ENCODE results near the gene BMPER. TPM values are rescaled to one million over a fixed set of nuclear protein-coding genes. Genes with fewer than 3 reads are reported as not detected.

The BMPER gene
- total RNA-seq, 2 experiments from 2014 or later = not detected

- Mint-ChIP-seq H3K4me3 (no peak overlapping the region), H3K27me3 (no peaks in the 10 kb centered on the region), H3K27ac (no peak overlapping the region), H3K36me3 (ENCODE audit: low read depth) (no peaks in the 10 kb centered on the region), H3K9me3 (peaks cover 4% of the 10 kb centered on the region), H3K4me1 (ENCODE audit: low read depth) (no peaks in the 10 kb centered on the region)
- Histone ChIP-seq H3K9me3 (ENCODE audit: control insufficient read depth in 1 of 2, insufficient read depth in 1 of 2, low read length in 2 of 2) (peaks cover 0 to 4% of the 10 kb centered on the region in 2 experiments), H3K36me3 (ENCODE audit: insufficient read depth, low read length) (no peaks in the 10 kb centered on the region), H3K4me1 (ENCODE audit: insufficient read depth, low read length) (no peaks in the 10 kb centered on the region), H3K4me3 (ENCODE audit: low read length) (no peak overlapping the region), H3K27ac (ENCODE audit: low read depth in 1 of 2, low read length in 2 of 2) (no peak overlapping the region), H3K27me3 (ENCODE audit: control insufficient read depth in 1 of 2, insufficient read depth in 2 of 2, low read length in 2 of 2) (no peaks in the 10 kb centered on the region)
- intact Hi-C loops (cut with DNase I, micrococcal nuclease) = no loop called here
- ChIA-PET CTCF (no interaction called here), POLR2A (no interaction called here)
- DNase-seq (no peak), ATAC-seq (ENCODE audit: poor library complexity) (no peak)
- TF ChIP-seq CTCF (IDR thresholded peaks at IDR 0.05) = no peak
These were observed 199.7 kb downstream of the BMPER start for GRCh38 chr7:34104992-34105391.

GRCh38 chr7:34107276-34107675 is 201.9 kb downstream of the BMPER start:
- no peak for DNase-seq
- Histone ChIP-seq H3K27ac (ENCODE audit: low read depth in 1 of 2, low read length in 2 of 2) (no peak overlapping the region), H3K9me3 (ENCODE audit: control insufficient read depth in 1 of 2, insufficient read depth in 1 of 2, low read length in 2 of 2) (no peaks in the 10 kb centered on the region), H3K4me1 (ENCODE audit: insufficient read depth, low read length) (no peaks in the 10 kb centered on the region), H3K36me3 (ENCODE audit: insufficient read depth, low read length) (no peaks in the 10 kb centered on the region), H3K27me3 (ENCODE audit: control insufficient read depth in 1 of 2, insufficient read depth in 2 of 2, low read length in 2 of 2) (no peaks in the 10 kb centered on the region), H3K4me3 (ENCODE audit: low read length) (no peak overlapping the region)
- no peak for TF ChIP-seq CTCF (IDR thresholded peaks at IDR 0.05)
- ChIA-PET POLR2A (no interaction called here), CTCF (no interaction called here)
- ATAC-seq (ENCODE audit: poor library complexity) = no peak
- Mint-ChIP-seq H3K36me3 (ENCODE audit: low read depth) (no peaks in the 10 kb centered on the region), H3K4me1 (ENCODE audit: low read depth) (no peaks in the 10 kb centered on the region), H3K4me3 (no peak overlapping the region), H3K9me3 (peaks cover 4% of the 10 kb centered on the region), H3K27me3 (no peaks in the 10 kb centered on the region), H3K27ac (no peak overlapping the region)
- intact Hi-C loops (cut with DNase I, micrococcal nuclease) = no loop called here

- Histone ChIP-seq H3K9me3 (ENCODE audit: control insufficient read depth in 1 of 2, insufficient read depth in 1 of 2, low read length in 2 of 2) (no peaks in the 10 kb centered on the region), H3K27ac (ENCODE audit: low read depth in 1 of 2, low read length in 2 of 2) (no peak overlapping the region), H3K4me1 (ENCODE audit: insufficient read depth, low read length) (no peaks in the 10 kb centered on the region), H3K4me3 (ENCODE audit: low read length) (no peak overlapping the region), H3K36me3 (ENCODE audit: insufficient read depth, low read length) (no peaks in the 10 kb centered on the region), H3K27me3 (ENCODE audit: control insufficient read depth in 1 of 2, insufficient read depth in 2 of 2, low read length in 2 of 2) (no peaks in the 10 kb centered on the region)
- Mint-ChIP-seq H3K36me3 (ENCODE audit: low read depth) (no peaks in the 10 kb centered on the region), H3K4me3 (no peak overlapping the region), H3K4me1 (ENCODE audit: low read depth) (no peaks in the 10 kb centered on the region), H3K27ac (no peak overlapping the region), H3K9me3 (peaks cover 4% of the 10 kb centered on the region), H3K27me3 (no peaks in the 10 kb centered on the region)
- ATAC-seq (ENCODE audit: poor library complexity) = no peak
- intact Hi-C loops (cut with DNase I, micrococcal nuclease) = no loop called here
- POLR2A ChIA-PET = no interaction called here
- TF ChIP-seq CTCF (IDR thresholded peaks at IDR 0.05) = no peak
- DNase-seq = no peak
- CTCF ChIA-PET = no interaction called here
These were observed 202.8 kb downstream of the BMPER start for GRCh38 chr7:34108165-34108564.
